ENCODE data around the gene OR4D2. TPM values are rescaled to one million over a fixed set of nuclear protein-coding genes. Genes with fewer than 3 reads are reported as not detected.

Gene OR4D2
- total RNA-seq, 1 experiment from 2014 or later: not detected

DNA sequence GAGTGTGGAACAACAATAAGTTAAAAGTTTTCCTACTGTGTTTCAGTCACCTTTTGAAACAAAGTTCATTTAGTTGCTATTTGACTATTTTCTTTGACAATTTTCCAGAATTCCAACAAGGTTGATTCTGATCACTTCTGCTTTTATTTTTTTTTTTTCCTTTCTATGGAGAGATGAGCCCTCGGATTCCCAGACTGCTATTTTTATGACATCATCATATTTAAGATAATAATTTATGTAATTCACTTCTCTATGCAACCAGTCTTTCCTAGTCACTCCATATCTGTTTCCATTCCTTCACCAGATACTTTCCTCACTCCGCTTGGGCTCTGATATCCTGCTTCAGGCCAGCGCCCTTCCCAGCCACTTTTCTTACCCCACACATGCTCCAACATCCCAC, 8.1 kb downstream of the OR4D2 start:
- H3K27ac Mint-ChIP-seq (ENCODE audit: unreplicated experiment): no peak overlapping the region
- H3K36me3 Mint-ChIP-seq (ENCODE audit: insufficient read depth, unreplicated experiment): no peaks in the 10 kb centered on the region
- H3K4me1 Mint-ChIP-seq (ENCODE audit: low read depth, unreplicated experiment): no peaks in the 10 kb centered on the region
- BruUV-seq (replicated peaks): no TSS peak
- H3K9me3 Mint-ChIP-seq (ENCODE audit: unreplicated experiment): no peaks in the 10 kb centered on the region
- no peaks in the 10 kb centered on the region for H3K4me1 ChIP-seq
- peaks cover 21% of the 10 kb centered on the region for H3K27me3 Mint-ChIP-seq (ENCODE audit: insufficient read depth, unreplicated experiment)
- H3K4me3 ChIP-seq (ENCODE audit: low read depth, low read length): no peak overlapping the region
- H3K9me3 ChIP-seq: no peaks in the 10 kb centered on the region
- ChIA-PET POLR2A (no interaction called here), CTCF (no interaction called here)
- H3K36me3 ChIP-seq (ENCODE audit: control insufficient read depth, insufficient read depth, low read length): no peaks in the 10 kb centered on the region
- intact Hi-C loops (cut with micrococcal nuclease; ENCODE audit: unreplicated experiment): no loop called here
- DNase-seq: no peak
- H3K27me3 ChIP-seq (replicated peaks; ENCODE audit: control insufficient read depth, insufficient read depth, low read length): no peaks in the 10 kb centered on the region; the same call in 1 of the 2 replicates
- TF ChIP-seq, protein P1, sequence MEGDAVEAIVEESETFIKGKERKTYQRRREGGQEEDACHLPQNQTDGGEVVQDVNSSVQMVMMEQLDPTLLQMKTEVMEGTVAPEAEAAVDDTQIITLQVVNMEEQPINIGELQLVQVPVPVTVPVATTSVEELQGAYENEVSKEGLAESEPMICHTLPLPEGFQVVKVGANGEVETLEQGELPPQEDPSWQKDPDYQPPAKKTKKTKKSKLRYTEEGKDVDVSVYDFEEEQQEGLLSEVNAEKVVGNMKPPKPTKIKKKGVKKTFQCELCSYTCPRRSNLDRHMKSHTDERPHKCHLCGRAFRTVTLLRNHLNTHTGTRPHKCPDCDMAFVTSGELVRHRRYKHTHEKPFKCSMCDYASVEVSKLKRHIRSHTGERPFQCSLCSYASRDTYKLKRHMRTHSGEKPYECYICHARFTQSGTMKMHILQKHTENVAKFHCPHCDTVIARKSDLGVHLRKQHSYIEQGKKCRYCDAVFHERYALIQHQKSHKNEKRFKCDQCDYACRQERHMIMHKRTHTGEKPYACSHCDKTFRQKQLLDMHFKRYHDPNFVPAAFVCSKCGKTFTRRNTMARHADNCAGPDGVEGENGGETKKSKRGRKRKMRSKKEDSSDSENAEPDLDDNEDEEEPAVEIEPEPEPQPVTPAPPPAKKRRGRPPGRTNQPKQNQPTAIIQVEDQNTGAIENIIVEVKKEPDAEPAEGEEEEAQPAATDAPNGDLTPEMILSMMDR (IDR thresholded peaks at IDR 0.05; ENCODE audit: insufficient read depth in 1 of 2, low read depth in 1 of 2, low read length in 1 of 2, severe bottlenecking in 1 of 2, unreplicated experiment in 1 of 2): no peak
- H3K4me3 Mint-ChIP-seq (ENCODE audit: unreplicated experiment): no peak overlapping the region

DNA sequence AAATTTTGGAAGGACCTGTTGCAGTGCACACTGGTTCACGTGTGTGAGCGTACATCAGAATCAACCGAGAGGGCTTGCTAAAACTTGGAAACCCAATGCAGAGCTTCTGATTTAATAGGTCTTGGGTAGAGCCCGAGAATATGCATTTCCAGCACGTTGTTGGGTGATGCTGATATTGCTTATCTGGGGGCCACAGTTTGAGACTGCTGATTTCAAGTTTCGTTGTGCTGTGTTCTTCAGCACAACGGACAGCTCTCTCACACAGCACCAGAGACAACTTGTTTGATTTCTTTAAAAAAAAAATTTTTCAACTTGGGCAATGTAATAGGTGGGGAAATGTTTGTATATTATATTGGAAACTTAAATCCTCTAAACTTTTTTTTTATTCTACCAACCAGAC, 9.4 kb downstream of the OR4D2 start:
- intact Hi-C loops (cut with micrococcal nuclease; ENCODE audit: unreplicated experiment): no loop called here
- H3K9me3 ChIP-seq: no peaks in the 10 kb centered on the region
- BruUV-seq (replicated peaks): no TSS peak
- no peaks in the 10 kb centered on the region for H3K36me3 ChIP-seq (ENCODE audit: control insufficient read depth, insufficient read depth, low read length)
- no peak for DNase-seq
- H3K27me3 ChIP-seq (replicated peaks; ENCODE audit: control insufficient read depth, insufficient read depth, low read length): no peaks in the 10 kb centered on the region
- Mint-ChIP-seq H3K9me3 (ENCODE audit: unreplicated experiment) (no peaks in the 10 kb centered on the region), H3K36me3 (ENCODE audit: insufficient read depth, unreplicated experiment) (no peaks in the 10 kb centered on the region), H3K27ac (ENCODE audit: unreplicated experiment) (no peak overlapping the region), H3K27me3 (ENCODE audit: insufficient read depth, unreplicated experiment) (peaks cover 15% of the 10 kb centered on the region), H3K4me3 (ENCODE audit: unreplicated experiment) (no peak overlapping the region), H3K4me1 (ENCODE audit: low read depth, unreplicated experiment) (no peaks in the 10 kb centered on the region)
- ChIA-PET CTCF (no interaction called here), POLR2A (no interaction called here)
- H3K4me3 ChIP-seq (ENCODE audit: low read depth, low read length): no peak overlapping the region
- TF ChIP-seq, protein P1 (IDR thresholded peaks at IDR 0.05; ENCODE audit: insufficient read depth in 1 of 2, low read depth in 1 of 2, low read length in 1 of 2, severe bottlenecking in 1 of 2, unreplicated experiment in 1 of 2): no peak
- H3K4me1 ChIP-seq: no peaks in the 10 kb centered on the region

DNA sequence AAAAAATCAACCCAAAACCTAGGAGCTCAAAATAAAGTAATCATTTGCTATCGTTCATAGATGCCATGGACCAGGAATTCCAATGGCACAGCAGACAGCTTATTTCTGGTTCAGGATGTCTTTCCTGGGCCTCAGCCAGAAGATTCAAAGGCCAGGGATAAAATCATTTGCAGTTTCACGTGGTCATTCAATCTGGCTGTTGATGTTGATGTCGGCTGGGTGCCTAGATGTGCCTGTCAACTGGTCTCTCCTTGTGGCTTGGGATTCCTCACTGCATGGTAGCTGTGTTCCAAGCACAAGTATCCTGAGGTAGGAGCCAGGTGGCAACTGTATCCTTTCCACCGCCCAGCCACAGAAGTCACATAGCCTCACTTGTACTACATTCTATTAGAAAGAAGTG, 15.0 kb downstream of the OR4D2 start:
- H3K36me3 Mint-ChIP-seq (ENCODE audit: insufficient read depth, unreplicated experiment): no peaks in the 10 kb centered on the region
- H3K27me3 ChIP-seq (replicated peaks; ENCODE audit: control insufficient read depth, insufficient read depth, low read length): no peaks in the 10 kb centered on the region
- no peaks in the 10 kb centered on the region for H3K36me3 ChIP-seq (ENCODE audit: control insufficient read depth, insufficient read depth, low read length)
- no peaks in the 10 kb centered on the region for H3K4me1 Mint-ChIP-seq (ENCODE audit: low read depth, unreplicated experiment)
- H3K4me1 ChIP-seq: no peaks in the 10 kb centered on the region
- BruUV-seq (replicated peaks): no TSS peak
- H3K9me3 ChIP-seq: no peaks in the 10 kb centered on the region
- no peaks in the 10 kb centered on the region for H3K9me3 Mint-ChIP-seq (ENCODE audit: unreplicated experiment)
- intact Hi-C loops (cut with micrococcal nuclease; ENCODE audit: unreplicated experiment): no loop called here
- H3K4me3 ChIP-seq (ENCODE audit: low read depth, low read length): no peak overlapping the region
- ChIA-PET CTCF (no interaction called here), POLR2A (no interaction called here)
- TF ChIP-seq, protein P1 (IDR thresholded peaks at IDR 0.05; ENCODE audit: insufficient read depth in 1 of 2, low read depth in 1 of 2, low read length in 1 of 2, severe bottlenecking in 1 of 2, unreplicated experiment in 1 of 2): no peak
- H3K4me3 Mint-ChIP-seq (ENCODE audit: unreplicated experiment): no peak overlapping the region
- H3K27ac Mint-ChIP-seq (ENCODE audit: unreplicated experiment): no peak overlapping the region
- DNase-seq: no peak
- H3K27me3 Mint-ChIP-seq (ENCODE audit: insufficient read depth, unreplicated experiment): peaks cover 4% of the 10 kb centered on the region

All from Caco-2 (cell line).